Measurements from ENCODE around the gene RHBDF2.
"Not testable (repeated sequence)": the region's sequence is repeated elsewhere in the genome, so short reads cannot be mapped to it uniquely, and the experiment has no call there.

RHBDF2 gene

GRCh38 chr17:76530095-76530723 is 29.0 kb upstream of the RHBDF2 start:
- H3K4me1 ChIP-seq (ENCODE audit: control insufficient read depth, insufficient read depth, low read length): peaks cover 8% of the 10 kb centered on the region
- H3K27ac ChIP-seq (ENCODE audit: low read depth, low read length): no peak overlapping the region
- H3K36me3 ChIP-seq (ENCODE audit: control insufficient read depth, insufficient read depth, low read length): no peaks in the 10 kb centered on the region

GRCh38 chr17:76529224-76530094 is 28.2 kb upstream of the RHBDF2 start:
- no peaks in the 10 kb centered on the region for H3K9me3 ChIP-seq (ENCODE audit: control insufficient read depth, insufficient read depth, low read length)
- peaks cover 14% of the 10 kb centered on the region for H3K4me1 ChIP-seq (ENCODE audit: control insufficient read depth, insufficient read depth, low read length)
- no peaks in the 10 kb centered on the region; the same call in 1 of the 2 replicates for H3K27me3 ChIP-seq (ENCODE audit: control insufficient read depth, insufficient read depth, low read length)
- H3K9ac ChIP-seq (ENCODE audit: low read depth, low read length): no peak overlapping the region
- H3K4me3 ChIP-seq (ENCODE audit: low read depth, low read length): no peak overlapping the region
- H3K27ac ChIP-seq (ENCODE audit: low read depth, low read length): peak overlapping the region; percentile 27
- H3K36me3 ChIP-seq (ENCODE audit: control insufficient read depth, insufficient read depth, low read length): no peaks in the 10 kb centered on the region

More at GRCh38 chr17:76530095-76530723, 29.0 kb upstream of the RHBDF2 start:
- Histone ChIP-seq H3K9me3 (ENCODE audit: control insufficient read depth, insufficient read depth, low read length) (no peaks in the 10 kb centered on the region), H3K4me3 (ENCODE audit: low read depth, low read length) (no peak overlapping the region), H3K27me3 (ENCODE audit: control insufficient read depth, insufficient read depth, low read length) (peaks cover 2% of the 10 kb centered on the region; the same call in 1 of the 2 replicates), H3K9ac (ENCODE audit: low read depth, low read length) (no peak overlapping the region)

GRCh38 chr17:76528528-76529223 is 27.5 kb upstream of the RHBDF2 start:
- Histone ChIP-seq H3K36me3 (ENCODE audit: control insufficient read depth, insufficient read depth, low read length) (no peaks in the 10 kb centered on the region), H3K4me1 (ENCODE audit: control insufficient read depth, insufficient read depth, low read length) (peaks cover 14% of the 10 kb centered on the region), H3K9me3 (ENCODE audit: control insufficient read depth, insufficient read depth, low read length) (no peaks in the 10 kb centered on the region), H3K4me3 (ENCODE audit: low read depth, low read length) (no peak overlapping the region), H3K27ac (ENCODE audit: low read depth, low read length) (no peak overlapping the region), H3K27me3 (ENCODE audit: control insufficient read depth, insufficient read depth, low read length) (peaks cover under 1% of the 10 kb centered on the region), H3K9ac (ENCODE audit: low read depth, low read length) (no peak overlapping the region)

GRCh38 chr17:76528156-76528527 is 26.9 kb upstream of the RHBDF2 start:
- no peak overlapping the region for H3K9ac ChIP-seq (ENCODE audit: low read depth, low read length)

GRCh38 chr17:76527430-76528111 is 26.3 kb upstream of the RHBDF2 start:
- H3K4me1 ChIP-seq (ENCODE audit: control insufficient read depth, insufficient read depth, low read length): peaks cover 14% of the 10 kb centered on the region
- no peaks in the 10 kb centered on the region for H3K9me3 ChIP-seq (ENCODE audit: control insufficient read depth, insufficient read depth, low read length)
- peaks cover 6% of the 10 kb centered on the region for H3K27me3 ChIP-seq (ENCODE audit: control insufficient read depth, insufficient read depth, low read length)
- no peak overlapping the region for H3K4me3 ChIP-seq (ENCODE audit: low read depth, low read length)
- H3K36me3 ChIP-seq (ENCODE audit: control insufficient read depth, insufficient read depth, low read length): no peaks in the 10 kb centered on the region
- H3K9ac ChIP-seq (ENCODE audit: low read depth, low read length): no peak overlapping the region
- H3K27ac ChIP-seq (ENCODE audit: low read depth, low read length): no peak overlapping the region

More at GRCh38 chr17:76528156-76528527, 26.9 kb upstream of the RHBDF2 start:
- Histone ChIP-seq H3K4me3 (ENCODE audit: low read depth, low read length) (no peak overlapping the region), H3K4me1 (ENCODE audit: control insufficient read depth, insufficient read depth, low read length) (peaks cover 14% of the 10 kb centered on the region), H3K27ac (ENCODE audit: low read depth, low read length) (no peak overlapping the region), H3K9me3 (ENCODE audit: control insufficient read depth, insufficient read depth, low read length) (no peaks in the 10 kb centered on the region), H3K36me3 (ENCODE audit: control insufficient read depth, insufficient read depth, low read length) (no peaks in the 10 kb centered on the region), H3K27me3 (ENCODE audit: control insufficient read depth, insufficient read depth, low read length) (peaks cover 6% of the 10 kb centered on the region)

- H3K27ac ChIP-seq (ENCODE audit: low read depth, low read length); H3K4me3 ChIP-seq (ENCODE audit: low read depth, low read length); H3K27me3 ChIP-seq (ENCODE audit: control insufficient read depth, insufficient read depth, low read length); H3K36me3 ChIP-seq (ENCODE audit: control insufficient read depth, insufficient read depth, low read length); H3K9ac ChIP-seq (ENCODE audit: low read depth, low read length); H3K9me3 ChIP-seq (ENCODE audit: control insufficient read depth, insufficient read depth, low read length): not testable (repeated sequence)
- peaks cover 14% of the 10 kb centered on the region for H3K4me1 ChIP-seq (ENCODE audit: control insufficient read depth, insufficient read depth, low read length)
These were observed 25.8 kb upstream of the RHBDF2 start for GRCh38 chr17:76527016-76527415.

GRCh38 chr17:76525513-76525833 is 24.2 kb upstream of the RHBDF2 start:
- H3K27ac ChIP-seq (ENCODE audit: low read depth, low read length); H3K9ac ChIP-seq (ENCODE audit: low read depth, low read length); H3K36me3 ChIP-seq (ENCODE audit: control insufficient read depth, insufficient read depth, low read length); H3K27me3 ChIP-seq (ENCODE audit: control insufficient read depth, insufficient read depth, low read length); H3K9me3 ChIP-seq (ENCODE audit: control insufficient read depth, insufficient read depth, low read length); H3K4me3 ChIP-seq (ENCODE audit: low read depth, low read length): not testable (repeated sequence)
- peaks cover 14% of the 10 kb centered on the region for H3K4me1 ChIP-seq (ENCODE audit: control insufficient read depth, insufficient read depth, low read length)

- Histone ChIP-seq H3K36me3 (ENCODE audit: control insufficient read depth, insufficient read depth, low read length) (no peaks in the 10 kb centered on the region), H3K27me3 (ENCODE audit: control insufficient read depth, insufficient read depth, low read length) (peaks cover 6% of the 10 kb centered on the region), H3K9ac (ENCODE audit: low read depth, low read length) (no peak overlapping the region), H3K27ac (ENCODE audit: low read depth, low read length) (no peak overlapping the region), H3K4me1 (ENCODE audit: control insufficient read depth, insufficient read depth, low read length) (peaks cover 11% of the 10 kb centered on the region), H3K9me3 (ENCODE audit: control insufficient read depth, insufficient read depth, low read length) (no peaks in the 10 kb centered on the region), H3K4me3 (ENCODE audit: low read depth, low read length) (no peak overlapping the region)
These were observed 23.6 kb upstream of the RHBDF2 start for GRCh38 chr17:76524598-76525512.

GRCh38 chr17:76523084-76524037 is 22.1 kb upstream of the RHBDF2 start:
- no peak overlapping the region for H3K4me3 ChIP-seq (ENCODE audit: low read depth, low read length)
- no peaks in the 10 kb centered on the region for H3K9me3 ChIP-seq (ENCODE audit: control insufficient read depth, insufficient read depth, low read length)
- H3K36me3 ChIP-seq (ENCODE audit: control insufficient read depth, insufficient read depth, low read length): no peaks in the 10 kb centered on the region
- H3K27me3 ChIP-seq (ENCODE audit: control insufficient read depth, insufficient read depth, low read length): peaks cover 6% of the 10 kb centered on the region
- H3K27ac ChIP-seq (ENCODE audit: low read depth, low read length): no peak overlapping the region
- no peak overlapping the region for H3K9ac ChIP-seq (ENCODE audit: low read depth, low read length)
- H3K4me1 ChIP-seq (ENCODE audit: control insufficient read depth, insufficient read depth, low read length): peaks cover 6% of the 10 kb centered on the region; the same call in 1 of the 2 replicates

All from HUES48 (cell line).